ENCODE data around the gene DYNC1LI2. TPM values are rescaled to one million over a fixed set of nuclear protein-coding genes. Genes with fewer than 3 reads are reported as not detected.

Gene DYNC1LI2
- total RNA-seq, 4 donors from 2014 or later, result 123 to 210 (median 165) TPM

DNA sequence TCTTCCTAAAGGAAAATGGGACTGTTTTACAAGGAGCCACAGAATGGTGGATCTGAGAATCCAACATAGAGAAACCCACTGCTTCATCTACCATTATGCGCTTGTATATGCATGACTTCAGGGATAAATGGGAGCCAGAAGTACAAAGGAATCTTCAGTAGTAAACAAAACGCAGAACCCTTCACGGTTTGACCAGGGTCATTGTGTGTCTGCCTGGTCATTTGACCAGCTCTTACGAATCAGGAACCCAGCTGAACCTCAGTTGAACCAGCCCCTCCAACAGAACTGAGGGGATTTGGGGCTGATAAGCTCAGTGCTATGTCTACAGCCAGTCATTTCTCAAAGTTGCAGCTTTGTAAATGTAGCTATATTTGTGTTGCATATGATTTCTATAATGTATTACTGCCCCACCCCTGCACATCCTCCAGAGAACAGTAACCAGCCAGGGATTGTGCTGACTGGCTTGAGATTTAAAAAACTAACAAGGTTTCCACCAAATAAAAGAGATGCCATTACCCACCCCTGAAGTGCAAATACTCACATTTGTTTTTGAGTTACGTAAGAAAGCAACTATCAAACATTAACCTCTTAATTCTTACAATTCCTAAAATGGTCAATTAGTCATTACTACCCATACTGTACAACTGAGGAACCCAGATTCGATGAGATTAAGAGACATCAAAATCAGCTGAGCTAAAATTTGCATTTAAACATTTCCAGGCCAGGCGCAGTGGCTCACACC is 61.1 kb downstream of the DYNC1LI2 start:
- TF ChIP-seq, protein P1, sequence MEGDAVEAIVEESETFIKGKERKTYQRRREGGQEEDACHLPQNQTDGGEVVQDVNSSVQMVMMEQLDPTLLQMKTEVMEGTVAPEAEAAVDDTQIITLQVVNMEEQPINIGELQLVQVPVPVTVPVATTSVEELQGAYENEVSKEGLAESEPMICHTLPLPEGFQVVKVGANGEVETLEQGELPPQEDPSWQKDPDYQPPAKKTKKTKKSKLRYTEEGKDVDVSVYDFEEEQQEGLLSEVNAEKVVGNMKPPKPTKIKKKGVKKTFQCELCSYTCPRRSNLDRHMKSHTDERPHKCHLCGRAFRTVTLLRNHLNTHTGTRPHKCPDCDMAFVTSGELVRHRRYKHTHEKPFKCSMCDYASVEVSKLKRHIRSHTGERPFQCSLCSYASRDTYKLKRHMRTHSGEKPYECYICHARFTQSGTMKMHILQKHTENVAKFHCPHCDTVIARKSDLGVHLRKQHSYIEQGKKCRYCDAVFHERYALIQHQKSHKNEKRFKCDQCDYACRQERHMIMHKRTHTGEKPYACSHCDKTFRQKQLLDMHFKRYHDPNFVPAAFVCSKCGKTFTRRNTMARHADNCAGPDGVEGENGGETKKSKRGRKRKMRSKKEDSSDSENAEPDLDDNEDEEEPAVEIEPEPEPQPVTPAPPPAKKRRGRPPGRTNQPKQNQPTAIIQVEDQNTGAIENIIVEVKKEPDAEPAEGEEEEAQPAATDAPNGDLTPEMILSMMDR (IDR thresholded peaks at IDR 0.05; ENCODE audit: low read depth), result no peak

DNA sequence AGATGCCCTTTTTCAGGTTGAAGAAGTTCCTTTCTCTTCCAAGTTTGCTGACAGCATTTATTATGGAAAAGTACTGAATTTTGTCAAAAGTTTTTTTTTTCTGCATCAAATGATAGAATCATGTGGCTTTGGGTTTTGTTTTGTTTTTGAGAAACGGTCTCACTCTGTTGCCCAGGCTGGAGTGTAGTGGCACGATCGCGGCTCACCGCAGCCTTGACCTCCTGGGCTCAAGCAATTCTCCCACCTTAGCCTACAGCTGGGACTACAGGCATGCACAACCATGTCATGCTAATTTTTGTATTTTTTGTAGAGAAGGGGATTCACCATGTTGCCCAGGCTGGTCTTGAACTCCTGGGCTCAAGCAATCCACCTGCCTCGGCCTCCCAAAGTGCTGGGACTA is 62.1 kb downstream of the DYNC1LI2 start:
- TF ChIP-seq, protein P1 (IDR thresholded peaks at IDR 0.05; ENCODE audit: low read depth), result no peak

DNA sequence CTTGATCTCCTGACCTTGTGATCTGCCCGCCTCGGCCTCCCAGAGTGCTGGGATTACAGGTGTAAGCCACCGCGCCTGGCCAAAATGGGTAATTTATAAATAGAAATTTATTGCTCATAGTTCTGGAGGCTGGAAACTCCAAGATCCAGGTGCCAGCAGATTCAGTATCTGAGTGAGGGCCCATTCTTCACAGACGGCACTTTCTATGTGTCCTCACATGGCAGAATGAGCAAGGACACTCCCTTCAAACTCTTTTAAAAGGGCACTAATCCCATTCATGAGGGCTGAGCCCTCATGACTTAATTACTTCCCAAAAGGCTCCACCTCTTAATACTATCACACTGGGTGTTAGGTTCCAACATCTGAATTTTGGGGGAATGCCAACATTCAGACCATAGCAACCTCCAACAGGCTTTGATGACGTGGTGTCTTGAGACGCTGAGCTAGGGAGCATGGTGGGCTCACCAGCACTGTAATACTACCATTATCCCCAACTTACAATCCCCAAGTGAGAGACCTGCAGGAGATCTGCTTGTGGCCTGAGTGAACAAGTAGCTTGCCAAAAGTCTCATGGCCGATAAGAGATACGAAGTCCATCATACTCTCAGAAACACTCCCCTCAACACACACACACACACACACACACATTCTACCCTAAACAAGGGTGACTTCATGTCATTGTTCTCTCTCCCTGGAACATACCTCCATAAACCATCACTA is 63.3 kb downstream of the DYNC1LI2 start:
- TF ChIP-seq, protein P1 (IDR thresholded peaks at IDR 0.05; ENCODE audit: low read depth), result no peak

DNA sequence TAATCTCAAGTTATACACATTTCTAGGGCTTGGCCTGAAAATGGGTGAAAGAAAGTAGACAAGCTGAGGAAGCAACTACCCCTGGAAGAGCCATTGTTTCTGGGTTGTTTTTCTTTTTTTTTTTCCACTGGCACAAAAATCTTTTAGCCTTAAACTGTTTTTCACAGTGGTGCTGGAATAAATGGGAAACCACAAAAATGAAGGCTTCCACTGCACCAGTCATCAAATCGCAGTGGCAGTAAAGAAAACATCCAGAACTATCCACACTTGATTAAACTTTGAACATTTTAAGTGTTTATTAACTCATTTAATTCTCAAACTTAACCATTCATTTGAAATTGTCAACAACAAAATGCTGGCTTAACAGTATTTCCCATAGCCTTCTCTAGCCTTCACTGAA is 69.1 kb downstream of the DYNC1LI2 start:
- TF ChIP-seq, protein P1 (IDR thresholded peaks at IDR 0.05; ENCODE audit: low read depth), result no peak

DNA sequence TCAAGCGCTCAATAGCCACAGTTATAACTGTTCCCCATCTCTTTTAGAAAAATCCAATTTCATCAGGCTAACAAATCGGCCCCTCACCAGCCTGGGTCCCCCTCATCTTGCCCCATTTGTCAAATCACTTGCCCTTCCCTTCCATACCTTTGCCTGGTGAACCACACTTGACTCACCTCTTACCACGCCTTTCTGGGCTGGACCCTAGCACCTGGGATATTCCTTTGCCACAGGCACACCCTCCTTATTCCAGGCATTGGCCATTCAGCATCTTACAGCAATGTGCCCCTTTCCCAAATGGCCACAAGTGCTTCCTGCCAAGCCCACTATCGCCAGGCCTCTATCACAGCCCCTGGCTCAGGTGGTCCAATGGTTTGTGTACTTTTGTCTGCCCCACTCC is 69.7 kb downstream of the DYNC1LI2 start:
- TF ChIP-seq, protein P1 (IDR thresholded peaks at IDR 0.05; ENCODE audit: low read depth), result no peak

DNA sequence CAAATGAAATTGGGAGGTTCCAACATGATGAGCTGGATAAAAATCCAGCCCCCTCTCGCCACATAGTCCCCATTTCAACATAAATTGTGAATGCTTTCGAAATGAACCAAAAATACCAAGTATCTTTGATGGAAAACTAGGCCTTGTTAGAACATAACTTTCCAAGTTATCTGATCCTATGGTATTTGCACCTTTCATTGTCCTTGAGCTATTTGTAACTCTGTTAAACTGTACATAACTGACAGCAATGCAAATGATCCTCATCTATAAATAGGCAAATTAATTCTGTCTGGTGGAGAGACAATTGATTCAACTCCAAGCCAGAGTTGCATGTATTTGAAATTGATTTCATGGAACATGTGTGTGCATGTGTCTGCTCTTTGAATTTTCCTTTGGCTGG is 73.1 kb downstream of the DYNC1LI2 start:
- TF ChIP-seq, protein P1 (IDR thresholded peaks at IDR 0.05; ENCODE audit: low read depth), result no peak

DNA sequence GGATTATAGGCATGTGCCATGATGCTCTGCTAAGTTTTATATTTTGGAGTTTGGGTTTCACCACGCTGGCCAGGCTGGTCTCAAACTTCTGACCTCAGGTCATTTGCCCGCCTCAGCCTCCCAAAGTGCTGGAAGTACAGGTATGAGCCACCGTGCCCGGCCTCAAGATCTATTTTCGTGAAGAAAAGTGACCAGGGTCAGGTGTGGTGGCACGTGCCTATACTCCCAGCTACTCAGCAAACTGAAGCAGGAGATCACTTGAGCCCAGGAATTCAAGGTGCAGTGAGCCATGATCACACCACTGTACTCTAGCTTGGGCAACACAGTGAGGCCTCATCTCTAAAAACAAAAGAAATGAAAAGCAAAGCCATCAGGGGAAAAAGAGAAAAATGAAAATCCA is 73.6 kb downstream of the DYNC1LI2 start:
- TF ChIP-seq, protein P1 (IDR thresholded peaks at IDR 0.05; ENCODE audit: low read depth), result no peak

Data from subcutaneous adipose tissue (tissue), 4 donors.